ENCODE data around the gene CAMK2N2. TPM values are rescaled to one million over a fixed set of nuclear protein-coding genes. Genes with fewer than 3 reads are reported as not detected.
A peak's percentile ranks its signal among the peaks of the same experiment; 100 is the strongest.

CAMK2N2 gene
- total RNA-seq, 1 experiment from 2014 or later, result 2.2 TPM

- intact Hi-C loops (cut with micrococcal nuclease; ENCODE audit: unreplicated experiment), result no loop called here
- POLR2A ChIA-PET (ENCODE audit: unreplicated experiment), result no interaction called here
Observed at GRCh38 chr3:184234671-184235380, 26.5 kb downstream of the CAMK2N2 start.

GRCh38 chr3:184234224-184234623 is 27.1 kb downstream of the CAMK2N2 start:
- CTCF ChIA-PET, result interaction anchor here (0.6 kb wide), 1 partner anchor 370 kb away, joined by 16 read pairs; no protein-coding TSS in a partner anchor

More at GRCh38 chr3:184234671-184235380, 26.5 kb downstream of the CAMK2N2 start:
- no peak overlapping the region for H3K4me2 ChIP-seq
- no peaks in the 10 kb centered on the region for H3K79me2 ChIP-seq (ENCODE audit: low read depth)
- no peaks in the 10 kb centered on the region; the same call in 1 of the 2 replicates for H4K20me1 ChIP-seq (ENCODE audit: insufficient read depth)
- DNase-seq, result no peak
- H3F3A ChIP-seq (ENCODE audit: insufficient read depth, low read depth), result peaks cover 21% of the 10 kb centered on the region; the same call in 1 of the 2 replicates
- H3K4me1 ChIP-seq (replicated peaks; ENCODE audit: insufficient read depth), result peaks cover 14% of the 10 kb centered on the region
- no peaks in the 10 kb centered on the region for H3K9me2 ChIP-seq (ENCODE audit: insufficient read depth)
- peaks cover 31% of the 10 kb centered on the region for H3K27me3 ChIP-seq (ENCODE audit: insufficient read depth, low read depth)
- CTCF ChIA-PET, result interaction anchor here (0.6 kb wide), 1 partner anchor 345 kb away, joined by 12 read pairs; no protein-coding TSS in a partner anchor
- H3K36me3 ChIP-seq (ENCODE audit: low read depth), result no peaks in the 10 kb centered on the region
- BruUV-seq (replicated peaks), result no TSS peak
- H3K27ac ChIP-seq, result no peak overlapping the region
- H3K9me3 ChIP-seq (ENCODE audit: insufficient read depth, low read depth), result no peaks in the 10 kb centered on the region
- H3K4me3 ChIP-seq, result no peak overlapping the region
- H2AFZ ChIP-seq, result no peak overlapping the region
- no peak for TF ChIP-seq EZH2 (IDR thresholded peaks at IDR 0.05; ENCODE audit: low read depth)
- no peak for TF ChIP-seq CTCF (conservative IDR thresholded peaks at IDR 0.05)

More at GRCh38 chr3:184234224-184234623, 27.1 kb downstream of the CAMK2N2 start:
- peak overlapping the region; percentile 27 for H3K4me2 ChIP-seq
- H3K27me3 ChIP-seq (ENCODE audit: insufficient read depth, low read depth), result peaks cover 36% of the 10 kb centered on the region
- no peak overlapping the region for H3K27ac ChIP-seq
- H3F3A ChIP-seq (ENCODE audit: insufficient read depth, low read depth), result peaks cover 21% of the 10 kb centered on the region; the same call in 1 of the 2 replicates
- peaks cover 17% of the 10 kb centered on the region for H3K4me1 ChIP-seq (replicated peaks; ENCODE audit: insufficient read depth)
- no peaks in the 10 kb centered on the region for H4K20me1 ChIP-seq (ENCODE audit: insufficient read depth)
- no peaks in the 10 kb centered on the region for H3K79me2 ChIP-seq (ENCODE audit: low read depth)
- no peak for TF ChIP-seq EZH2 (IDR thresholded peaks at IDR 0.05; ENCODE audit: low read depth)
- peak; percentile 60 for TF ChIP-seq CTCF (conservative IDR thresholded peaks at IDR 0.05)
- DNase-seq, result peak; percentile 92 to 95
- H2AFZ ChIP-seq, result no peak overlapping the region
- no peak overlapping the region for H3K4me3 ChIP-seq
- intact Hi-C loops (cut with micrococcal nuclease; ENCODE audit: unreplicated experiment), result no loop called here
- POLR2A ChIA-PET (ENCODE audit: unreplicated experiment), result interaction anchor here (0.7 kb wide), 2 partner anchors 30 to 69 kb away, joined by 4 to 6 read pairs; no protein-coding TSS in a partner anchor
- no TSS peak for BruUV-seq (replicated peaks)
- no peaks in the 10 kb centered on the region for H3K9me2 ChIP-seq (ENCODE audit: insufficient read depth)
- no peaks in the 10 kb centered on the region for H3K9me3 ChIP-seq (ENCODE audit: insufficient read depth, low read depth)
- no peaks in the 10 kb centered on the region for H3K36me3 ChIP-seq (ENCODE audit: low read depth)
